Mucosa of gallbladder (tissue), 1 donor: ENCODE data around the gene THEM4. TPM values are rescaled to one million over a fixed set of nuclear protein-coding genes. Genes with fewer than 3 reads are reported as not detected.
"Not testable (repeated sequence)": the region's sequence is repeated elsewhere in the genome, so short reads cannot be mapped to it uniquely, and the experiment has no call there.

Experiments
- DNase-seq: peaks from one replicate; pipeline ENCODE4 v3.0.0-alpha.2; 2020; ENCODE audit warnings: low spot score
- total RNA-seq: library from RNA; stranded (reverse); gene quantifications from one replicate; pipeline ENCODE4 v1.2.1, GENCODE V29; 2021
- donor health status: DM: no; HTN: no; CAD: no.

THEM4 gene
- total RNA-seq, 1 donor from 2014 or later = 12.0 TPM

- no peak for DNase-seq
These were observed 49.4 kb downstream of the THEM4 start for GRCh38 chr1:151859891-151860293.

GRCh38 chr1:151858886-151859665, 50.2 kb downstream of the THEM4 start:
- no peak for DNase-seq

- no peak for DNase-seq
These were observed 51.1 kb downstream of the THEM4 start for GRCh38 chr1:151858030-151858746.

GRCh38 chr1:151855933-151856332, 53.4 kb downstream of the THEM4 start:
- no peak for DNase-seq

- not testable (repeated sequence) for DNase-seq
These were observed 53.8 kb downstream of the THEM4 start for GRCh38 chr1:151855516-151855915.

GRCh38 chr1:151854658-151855057, 54.7 kb downstream of the THEM4 start:
- DNase-seq = no peak

- DNase-seq = no peak
These were observed 55.8 kb downstream of the THEM4 start, which contains the start of gene THEM5 for GRCh38 chr1:151853411-151853943. TSS of gene THEM5 (minus strand) at chr1:151853712. CDS start at chr1:151853565, 147 bp downstream.

GRCh38 chr1:151852733-151853132, 56.6 kb downstream of the THEM4 start:
- no peak for DNase-seq

- DNase-seq = no peak
These were observed 57.4 kb downstream of the THEM4 start for GRCh38 chr1:151851886-151852285.

- no peak for DNase-seq
These were observed 59.4 kb downstream of the THEM4 start for GRCh38 chr1:151849871-151850270.

- no peak for DNase-seq
These were observed 60.2 kb downstream of the THEM4 start for GRCh38 chr1:151849126-151849525.

- no peak for DNase-seq
These were observed 61.3 kb downstream of the THEM4 start for GRCh38 chr1:151847867-151848596.

GRCh38 chr1:151846686-151847237, 62.5 kb downstream of the THEM4 start:
- no peak for DNase-seq

- no peak for DNase-seq
These were observed 63.2 kb downstream of the THEM4 start for GRCh38 chr1:151846062-151846568.

- DNase-seq = no peak
These were observed 65.9 kb downstream of the THEM4 start for GRCh38 chr1:151843398-151843797.

GRCh38 chr1:151841141-151841540, 68.2 kb downstream of the THEM4 start:
- no peak for DNase-seq

GRCh38 chr1:151840421-151840820, 68.9 kb downstream of the THEM4 start:
- no peak for DNase-seq

GRCh38 chr1:151839457-151840403, 69.6 kb downstream of the THEM4 start, which contains the start of gene C2CD4D:
TSS of gene C2CD4D (minus strand) at chr1:151839820. CDS start at chr1:151838989, 831 bp downstream.
- peak; percentile 76 for DNase-seq

GRCh38 chr1:151839082-151839412, 70.3 kb downstream of the THEM4 start:
- no peak for DNase-seq
